ENCODE results near the gene TMEM9.

TMEM9 gene

DNA sequence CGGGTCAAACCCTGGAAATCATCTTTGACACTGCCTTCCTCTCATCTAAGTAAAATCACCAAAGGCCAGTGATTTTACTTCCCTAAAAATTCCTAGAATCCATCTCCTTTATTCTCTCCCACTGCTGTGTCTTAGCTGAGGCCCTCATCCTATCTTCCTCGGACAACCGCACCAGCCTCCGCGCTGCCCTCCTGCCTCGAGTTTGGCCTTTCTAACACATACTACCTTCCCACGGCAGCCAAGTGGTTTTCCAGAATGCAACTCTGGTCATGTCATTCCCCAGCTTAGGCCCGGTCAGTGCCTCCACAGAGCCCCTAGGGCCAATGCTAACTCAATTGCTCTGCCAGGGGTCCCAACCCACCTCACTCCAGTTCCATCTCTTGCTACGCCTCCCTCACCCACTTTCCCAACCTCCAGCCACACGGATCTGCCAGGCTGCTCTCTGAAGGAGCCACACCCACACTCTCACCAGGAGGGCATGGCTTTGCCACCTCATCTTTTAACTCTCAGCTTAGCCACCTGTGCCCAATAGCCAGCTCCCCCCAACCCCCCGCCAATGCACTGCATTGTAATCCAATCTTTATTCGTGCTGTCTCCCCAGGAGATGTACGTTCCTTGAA lies 6.8 kb downstream of the TMEM9 start:
- DNase-seq (ENCODE audit: low read depth, low spot score) = no peak
- no peak overlapping the region for H3K27ac ChIP-seq

- no peak for DNase-seq (ENCODE audit: low read depth, low spot score)
- no peak overlapping the region for H3K27ac ChIP-seq
Observed at GRCh38 chr1:201146626-201147390, 7.5 kb downstream of the TMEM9 start.

- DNase-seq (ENCODE audit: low read depth, low spot score) = no peak
- H3K27ac ChIP-seq = no peak overlapping the region
Observed at GRCh38 chr1:201145816-201146215, 8.5 kb downstream of the TMEM9 start.

DNA sequence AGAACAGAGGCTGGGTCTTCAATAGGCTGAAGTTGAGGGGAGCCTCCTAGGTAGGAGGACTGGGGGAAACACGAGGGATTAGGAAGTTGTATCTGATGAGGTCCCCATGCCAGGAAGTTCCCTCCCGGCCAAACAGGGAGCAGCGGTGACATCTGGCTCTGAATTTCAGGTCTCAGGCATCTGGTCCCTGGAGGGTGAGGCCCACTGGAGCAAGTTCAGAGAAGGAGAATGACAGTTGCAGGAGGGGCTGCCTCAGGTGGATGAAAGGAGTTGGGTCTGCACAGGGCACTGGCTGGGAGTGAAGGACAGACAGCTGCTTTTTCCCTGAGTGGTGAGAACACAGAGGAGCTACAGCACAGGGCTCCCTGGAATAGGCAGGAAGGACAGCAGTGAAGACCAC lies 9.1 kb downstream of the TMEM9 start:
- DNase-seq (ENCODE audit: low read depth, low spot score) = no peak
- H3K27ac ChIP-seq = no peak overlapping the region

DNA sequence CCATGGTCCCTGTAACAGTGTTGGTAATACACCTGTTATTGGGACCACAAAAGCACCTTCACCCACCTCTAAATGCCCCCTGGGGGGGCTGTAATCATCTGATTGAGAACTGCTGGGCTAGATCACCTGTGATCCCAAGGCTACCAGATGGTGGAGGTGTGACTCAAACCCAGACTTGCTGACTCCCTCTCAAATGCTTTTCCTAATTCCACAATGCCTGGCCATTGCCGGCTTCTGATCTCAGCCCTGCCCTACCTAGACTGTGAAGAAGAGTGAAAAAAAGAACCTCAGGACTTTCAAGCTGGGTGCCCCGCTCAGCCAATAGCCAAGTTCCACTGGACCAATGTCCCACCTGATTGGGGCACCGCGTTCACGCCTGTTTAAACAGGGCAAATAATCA lies 9.6 kb downstream of the TMEM9 start:
- DNase-seq (ENCODE audit: low read depth, low spot score) = no peak
- H3K27ac ChIP-seq = no peak overlapping the region

DNA sequence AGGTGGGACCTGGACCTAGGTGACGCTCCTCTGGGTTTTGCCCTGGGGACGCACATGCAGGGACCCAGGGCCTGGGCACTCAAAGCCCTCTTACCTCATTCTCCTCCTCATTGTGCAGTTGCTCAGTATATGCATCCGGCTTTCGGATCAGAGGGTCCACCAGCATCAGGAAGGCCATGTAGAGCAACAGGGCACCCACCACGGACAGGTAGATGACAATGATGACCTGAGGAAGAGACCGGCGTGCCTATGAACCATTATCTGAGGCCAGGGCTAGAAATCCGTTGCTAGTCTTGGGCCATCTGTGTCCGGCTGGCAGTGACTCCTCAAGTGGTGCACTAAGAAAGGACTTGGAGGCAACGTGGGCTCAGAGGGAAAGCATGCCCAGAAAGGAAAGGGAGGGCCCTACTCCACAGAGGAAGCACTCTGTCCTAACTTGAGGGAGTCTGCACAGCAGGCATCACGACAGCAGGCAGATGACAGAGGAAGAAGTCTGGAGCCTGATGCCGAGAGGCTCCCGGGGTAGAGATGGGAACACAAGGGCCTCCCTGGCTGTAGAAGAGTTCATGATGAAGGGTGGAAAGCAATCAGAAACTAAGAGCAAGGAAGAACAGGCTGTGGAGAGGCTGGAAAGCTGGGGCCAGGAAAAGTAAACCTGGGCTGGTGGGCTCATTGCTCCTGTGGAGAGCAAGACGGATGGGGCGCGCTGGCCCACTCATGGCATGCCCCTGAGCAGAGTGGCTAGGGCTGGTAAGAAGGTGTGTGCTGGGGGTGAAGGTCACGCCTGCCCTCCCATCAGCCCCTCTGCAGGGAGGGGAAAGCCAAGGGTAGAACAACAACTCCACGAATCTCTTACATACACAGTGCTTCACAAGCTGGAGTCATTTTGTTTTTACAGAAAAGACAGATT lies 10.3 kb downstream of the TMEM9 start:
- no peak for DNase-seq (ENCODE audit: low read depth, low spot score)
- H3K27ac ChIP-seq = no peak overlapping the region

- no peak overlapping the region for H3K27ac ChIP-seq
- no peak for DNase-seq (ENCODE audit: low read depth, low spot score)
Observed at GRCh38 chr1:201142849-201143725, 11.2 kb downstream of the TMEM9 start.

GRCh38 chr1:201142011-201142848 lies 12.0 kb downstream of the TMEM9 start:
- no peak overlapping the region for H3K27ac ChIP-seq
- no peak for DNase-seq (ENCODE audit: low read depth, low spot score)

DNA sequence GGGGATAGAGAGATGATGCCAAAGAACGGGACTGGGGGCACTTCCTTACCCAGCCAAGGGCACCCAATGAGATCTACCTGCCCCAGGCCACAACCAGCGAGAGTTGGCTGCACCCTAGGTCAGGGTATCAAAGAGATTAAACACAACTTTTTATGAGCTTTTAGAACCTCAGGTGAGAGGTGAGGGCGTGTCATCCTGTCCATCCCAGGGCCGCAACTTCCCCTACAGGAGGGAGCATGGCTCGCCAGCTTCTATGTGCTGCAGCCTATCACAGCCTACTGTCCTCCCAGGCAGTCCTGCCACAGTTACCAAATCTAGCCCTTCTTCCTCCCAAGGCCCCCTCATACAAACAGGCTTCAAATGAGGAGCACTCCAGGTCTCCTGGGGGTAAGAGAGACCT lies 12.9 kb downstream of the TMEM9 start:
- H3K27ac ChIP-seq = no peak overlapping the region
- DNase-seq (ENCODE audit: low read depth, low spot score) = no peak

DNA sequence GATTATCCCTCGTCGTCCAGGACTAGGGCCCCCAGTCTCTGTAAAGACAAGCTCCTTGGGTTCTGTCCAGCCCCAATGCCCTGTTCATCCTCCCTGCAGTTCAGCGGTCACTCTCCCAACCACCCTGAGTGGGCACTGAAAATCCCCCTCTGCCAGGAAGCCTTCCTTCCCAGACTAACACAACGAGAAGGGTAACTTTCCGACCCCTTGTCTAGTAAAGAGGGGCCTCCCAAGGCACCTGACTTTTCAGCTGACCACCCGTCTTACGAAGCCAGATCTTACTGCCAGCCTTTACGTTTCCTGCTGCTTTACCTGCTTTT lies 13.4 kb downstream of the TMEM9 start:
- no peak for DNase-seq (ENCODE audit: low read depth, low spot score)
- no peak overlapping the region for H3K27ac ChIP-seq

- DNase-seq (ENCODE audit: low read depth, low spot score) = no peak
- no peak overlapping the region for H3K27ac ChIP-seq
Observed at GRCh38 chr1:201140235-201140940, 13.9 kb downstream of the TMEM9 start.

DNA sequence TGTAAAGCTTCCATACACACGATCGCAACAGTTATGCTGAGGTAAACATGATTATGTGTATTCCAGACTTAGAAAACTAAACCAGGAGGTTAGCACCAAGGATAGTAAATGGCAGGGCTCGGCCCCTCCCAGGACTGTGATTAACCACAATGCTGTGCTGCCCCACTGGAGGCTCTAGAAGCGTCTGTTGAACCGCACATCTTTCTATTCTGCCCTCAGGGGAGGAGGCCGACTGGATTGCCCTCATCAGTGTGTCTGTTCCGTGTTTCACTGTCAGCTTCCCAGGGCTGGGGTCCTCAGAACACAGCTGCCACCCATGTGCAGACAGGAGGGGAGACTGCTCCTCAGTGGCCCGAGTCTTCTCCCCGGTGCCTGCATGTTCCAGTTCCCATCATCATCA lies 14.5 kb downstream of the TMEM9 start:
- DNase-seq (ENCODE audit: low read depth, low spot score) = no peak
- H3K27ac ChIP-seq = no peak overlapping the region

DNA sequence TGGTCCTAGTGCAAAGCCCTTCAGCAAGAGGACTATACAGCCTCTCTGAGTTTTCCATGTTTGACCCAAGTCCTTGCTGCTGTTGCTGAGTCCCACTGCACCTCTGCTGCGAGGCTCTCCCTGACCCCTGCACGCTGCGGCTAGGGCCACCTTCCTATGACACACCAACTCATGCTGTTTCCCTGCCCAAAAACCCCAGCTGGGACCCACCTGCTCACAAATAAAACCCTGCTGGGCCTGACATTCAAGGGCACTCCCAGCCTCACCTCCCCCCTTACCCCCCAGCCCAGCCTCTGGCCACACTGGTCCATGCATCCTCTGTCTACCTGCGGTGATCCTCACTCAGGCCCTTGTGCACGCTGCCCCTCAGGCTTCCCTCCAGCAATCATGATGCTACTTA lies 15.0 kb downstream of the TMEM9 start:
- DNase-seq (ENCODE audit: low read depth, low spot score) = no peak
- H3K27ac ChIP-seq = no peak overlapping the region

- DNase-seq (ENCODE audit: low read depth, low spot score) = no peak
- H3K27ac ChIP-seq = no peak overlapping the region
Observed at GRCh38 chr1:201138311-201138840, 15.9 kb downstream of the TMEM9 start.

DNA sequence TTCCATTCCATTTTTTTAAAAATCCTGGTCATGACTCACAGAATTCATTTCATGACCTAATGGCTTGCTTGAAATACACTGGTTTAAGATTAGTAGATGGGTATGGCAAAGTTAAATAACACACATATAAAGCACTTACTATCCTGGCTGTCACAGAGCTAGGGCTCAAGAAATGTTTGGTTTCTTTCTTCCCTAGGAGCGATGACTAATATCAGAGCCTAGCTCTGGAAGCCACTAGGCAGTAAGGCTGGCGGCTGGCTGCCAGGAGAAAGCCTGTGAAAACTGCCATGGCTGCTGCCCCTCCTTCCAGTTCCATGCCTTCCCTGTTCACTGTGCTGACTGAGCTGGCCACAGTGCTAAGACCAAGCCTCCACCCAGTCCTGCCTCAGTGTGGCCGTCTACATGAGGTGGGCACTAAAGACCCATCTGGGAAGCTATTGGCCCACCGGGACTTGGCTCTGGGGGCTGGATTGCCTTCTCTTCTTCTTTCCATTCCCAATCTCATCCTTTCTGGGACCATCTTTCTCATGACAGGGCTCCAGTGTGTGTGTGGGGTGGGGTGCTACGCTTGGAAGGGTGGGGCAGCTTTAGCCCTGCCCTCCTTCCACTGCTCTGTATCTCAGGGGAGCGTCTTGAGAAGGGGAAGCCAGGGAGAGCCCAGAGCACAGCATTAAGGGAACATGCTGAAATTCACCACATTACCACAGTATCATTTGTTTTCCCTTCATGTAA lies 16.5 kb downstream of the TMEM9 start:
- no peak for DNase-seq (ENCODE audit: low read depth, low spot score)
- peak overlapping the region; percentile 17 for H3K27ac ChIP-seq

- no peak overlapping the region for H3K27ac ChIP-seq
Observed at GRCh38 chr1:201137024-201137392, 17.3 kb downstream of the TMEM9 start.

DNA sequence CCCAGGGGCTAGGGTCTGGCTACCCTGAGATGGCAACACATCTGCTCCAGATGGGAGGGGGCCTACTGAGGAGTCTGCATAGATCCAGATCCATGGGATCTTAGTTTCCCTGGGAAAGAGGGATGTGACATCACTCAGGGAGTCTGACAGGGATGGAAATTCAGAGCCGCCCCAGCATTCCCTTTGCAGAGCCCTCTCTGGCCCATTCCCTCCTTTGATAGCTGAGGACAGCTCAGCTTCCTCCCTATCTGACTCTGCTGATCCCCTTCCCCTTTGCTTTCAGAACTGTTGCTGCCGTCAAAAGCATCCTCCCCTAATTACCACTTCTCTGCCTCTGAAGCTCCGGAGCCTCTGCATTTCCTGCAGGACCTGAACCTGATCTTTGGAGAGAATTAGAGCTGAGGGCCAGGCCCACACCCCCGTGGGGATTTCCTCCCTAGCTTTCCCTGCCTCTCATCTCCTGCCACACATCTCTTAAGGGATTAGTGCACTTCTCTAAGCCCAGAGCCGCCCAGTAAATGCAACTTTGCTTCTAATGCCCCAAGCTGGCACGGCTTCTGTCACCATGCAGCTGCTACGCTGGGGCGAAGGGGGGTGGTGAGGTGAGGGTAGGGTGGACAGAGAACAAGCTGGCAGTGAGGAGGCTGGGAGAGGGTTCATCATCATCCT lies 17.8 kb downstream of the TMEM9 start:
- H3K27ac ChIP-seq = no peak overlapping the region

More at GRCh38 chr1:201137024-201137392, 17.3 kb downstream of the TMEM9 start:
- DNase-seq (ENCODE audit: low read depth, low spot score) = no peak

More for the DNA sequence above, 17.8 kb downstream of the TMEM9 start:
- no peak for DNase-seq (ENCODE audit: low read depth, low spot score)
